ENCODE measurements around the gene BCAR3. TPM values are rescaled to one million over a fixed set of nuclear protein-coding genes. Genes with fewer than 3 reads are reported as not detected.
A peak's percentile ranks its signal among the peaks of the same experiment; 100 is the strongest.
"Not testable (repeated sequence)": the region's sequence is repeated elsewhere in the genome, so short reads cannot be mapped to it uniquely, and the experiment has no call there.

Gene BCAR3
- total RNA-seq, 1 donor, result 32.0 TPM

GRCh38 chr1:93659822-93660503, 21.7 kb downstream of the BCAR3 start:
- no peak overlapping the region for H3K4me3 ChIP-seq (ENCODE audit: low read depth, low read length)
- TF ChIP-seq CTCF (IDR thresholded peaks at IDR 0.05; ENCODE audit: insufficient read depth, low read depth, low read length), result no peak
- peak; percentile 72 for DNase-seq (ENCODE audit: low read depth)

- no peak overlapping the region for H3K4me3 ChIP-seq (ENCODE audit: low read depth, low read length)
- TF ChIP-seq CTCF (IDR thresholded peaks at IDR 0.05; ENCODE audit: insufficient read depth, low read depth, low read length), result no peak
- no peak for DNase-seq (ENCODE audit: low read depth)
These were observed 23.4 kb downstream of the BCAR3 start for GRCh38 chr1:93658188-93658587.

- H3K4me3 ChIP-seq (ENCODE audit: low read depth, low read length), result no peak overlapping the region
- no peak for TF ChIP-seq CTCF (IDR thresholded peaks at IDR 0.05; ENCODE audit: insufficient read depth, low read depth, low read length)
- DNase-seq (ENCODE audit: low read depth), result no peak
These were observed 25.1 kb downstream of the BCAR3 start for GRCh38 chr1:93656491-93656890.

- H3K4me3 ChIP-seq (ENCODE audit: low read depth, low read length), result no peak overlapping the region
- no peak for DNase-seq (ENCODE audit: low read depth)
- TF ChIP-seq CTCF (IDR thresholded peaks at IDR 0.05; ENCODE audit: insufficient read depth, low read depth, low read length), result no peak
These were observed 28.0 kb downstream of the BCAR3 start for GRCh38 chr1:93653656-93654055.

- no peak for TF ChIP-seq CTCF (IDR thresholded peaks at IDR 0.05; ENCODE audit: insufficient read depth, low read depth, low read length)
- H3K4me3 ChIP-seq (ENCODE audit: low read depth, low read length), result no peak overlapping the region
- no peak for DNase-seq (ENCODE audit: low read depth)
These were observed 29.2 kb downstream of the BCAR3 start for GRCh38 chr1:93652323-93652949.

- no peak for DNase-seq (ENCODE audit: low read depth)
- TF ChIP-seq CTCF (IDR thresholded peaks at IDR 0.05; ENCODE audit: insufficient read depth, low read depth, low read length), result no peak
- no peak overlapping the region for H3K4me3 ChIP-seq (ENCODE audit: low read depth, low read length)
These were observed 29.9 kb downstream of the BCAR3 start for GRCh38 chr1:93651695-93652094.

GRCh38 chr1:93650159-93650558, 31.5 kb downstream of the BCAR3 start:
- H3K4me3 ChIP-seq (ENCODE audit: low read depth, low read length); DNase-seq (ENCODE audit: low read depth): not testable (repeated sequence)
